RWPE2 (cell line): ENCODE measurements around the gene AFG1L.

Experiments
- ATAC-seq: fragments of 200-7000 bp; cut with Tn5 transposase; 3 replicates; pipeline ENCODE4 v1.9.1; 2021; ENCODE audit warnings: low read depth
- DNase-seq: peaks from one replicate; pipeline ENCODE4 v3.0.0-alpha.2; 2020; ENCODE audit warnings: low spot score
- H3K27ac ChIP-seq: fragments of 450-650 bp; 2 replicates; pipeline ENCODE4 v1.5.1; 2017; ENCODE audit warnings: mild to moderate bottlenecking; ENCODE audit not compliant: poor library complexity, severe bottlenecking
- H3K27me3 ChIP-seq: fragments of 250-450 bp; sonication (Bioruptor Pico); 2 replicates; pipeline ENCODE4 v1.5.1; 2021; ENCODE audit warnings: mild to moderate bottlenecking, moderate library complexity; ENCODE audit not compliant: insufficient read depth, poor library complexity, severe bottlenecking
- H3K36me3 ChIP-seq: fragments of 250-450 bp; sonication (Bioruptor Pico); 2 replicates; pipeline ENCODE4 v1.5.1; 2020; ENCODE audit warnings: low read depth, mild to moderate bottlenecking, moderate library complexity
- H3K4me1 ChIP-seq: fragments of 250-450 bp; sonication (Bioruptor Pico); 2 replicates; pipeline ENCODE4 v1.5.1; 2021; ENCODE audit warnings: mild to moderate bottlenecking, moderate library complexity; ENCODE audit not compliant: insufficient read depth, poor library complexity, severe bottlenecking
- H3K4me3 ChIP-seq: fragments of 250-450 bp; sonication (Bioruptor Pico); 2 replicates; pipeline ENCODE4 v1.5.1; 2021; ENCODE audit warnings: mild to moderate bottlenecking, moderate library complexity; ENCODE audit not compliant: severe bottlenecking
- H3K9me3 ChIP-seq: fragments of 250-450 bp; sonication (Bioruptor Pico); 2 replicates; pipeline ENCODE4 v1.5.1; 2021; ENCODE audit warnings: mild to moderate bottlenecking, moderate library complexity; ENCODE audit not compliant: severe bottlenecking
- TF ChIP-seq, protein P1 (sequence below): fragments of 450-650 bp; IDR thresholded peaks from one replicate; pipeline ENCODE4 v1.5.1; 2017; ENCODE audit warnings: mild to moderate bottlenecking, moderate library complexity; ENCODE audit not compliant: poor library complexity, severe bottlenecking

Gene AFG1L

DNA sequence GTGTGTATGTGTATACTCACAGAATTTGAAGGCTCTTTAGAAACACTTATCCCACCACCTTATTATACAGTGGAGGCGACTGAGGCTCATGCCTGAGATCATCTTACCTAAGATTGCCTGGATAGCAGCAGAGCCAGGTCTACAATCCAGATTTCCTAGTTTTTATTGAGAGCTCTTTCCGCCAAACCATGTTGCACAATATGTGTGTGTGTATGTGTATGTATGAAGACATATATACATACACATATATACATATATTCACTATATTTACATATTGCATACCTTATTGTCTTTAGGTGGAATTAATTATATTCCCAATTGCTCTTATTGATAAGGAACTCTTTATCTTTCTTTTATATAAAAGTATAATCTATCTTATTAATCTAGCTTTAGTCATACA lies 130.6 kb downstream of the AFG1L start:
- Histone ChIP-seq H3K4me1 (no peaks in the 10 kb centered on the region), H3K9me3 (no peaks in the 10 kb centered on the region), H3K27ac (no peak overlapping the region), H3K4me3 (no peak overlapping the region), H3K27me3 (no peaks in the 10 kb centered on the region), H3K36me3 (no peaks in the 10 kb centered on the region)
- ATAC-seq, result no peak
- no peak for DNase-seq
- TF ChIP-seq, protein P1, sequence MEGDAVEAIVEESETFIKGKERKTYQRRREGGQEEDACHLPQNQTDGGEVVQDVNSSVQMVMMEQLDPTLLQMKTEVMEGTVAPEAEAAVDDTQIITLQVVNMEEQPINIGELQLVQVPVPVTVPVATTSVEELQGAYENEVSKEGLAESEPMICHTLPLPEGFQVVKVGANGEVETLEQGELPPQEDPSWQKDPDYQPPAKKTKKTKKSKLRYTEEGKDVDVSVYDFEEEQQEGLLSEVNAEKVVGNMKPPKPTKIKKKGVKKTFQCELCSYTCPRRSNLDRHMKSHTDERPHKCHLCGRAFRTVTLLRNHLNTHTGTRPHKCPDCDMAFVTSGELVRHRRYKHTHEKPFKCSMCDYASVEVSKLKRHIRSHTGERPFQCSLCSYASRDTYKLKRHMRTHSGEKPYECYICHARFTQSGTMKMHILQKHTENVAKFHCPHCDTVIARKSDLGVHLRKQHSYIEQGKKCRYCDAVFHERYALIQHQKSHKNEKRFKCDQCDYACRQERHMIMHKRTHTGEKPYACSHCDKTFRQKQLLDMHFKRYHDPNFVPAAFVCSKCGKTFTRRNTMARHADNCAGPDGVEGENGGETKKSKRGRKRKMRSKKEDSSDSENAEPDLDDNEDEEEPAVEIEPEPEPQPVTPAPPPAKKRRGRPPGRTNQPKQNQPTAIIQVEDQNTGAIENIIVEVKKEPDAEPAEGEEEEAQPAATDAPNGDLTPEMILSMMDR, result no peak

DNA sequence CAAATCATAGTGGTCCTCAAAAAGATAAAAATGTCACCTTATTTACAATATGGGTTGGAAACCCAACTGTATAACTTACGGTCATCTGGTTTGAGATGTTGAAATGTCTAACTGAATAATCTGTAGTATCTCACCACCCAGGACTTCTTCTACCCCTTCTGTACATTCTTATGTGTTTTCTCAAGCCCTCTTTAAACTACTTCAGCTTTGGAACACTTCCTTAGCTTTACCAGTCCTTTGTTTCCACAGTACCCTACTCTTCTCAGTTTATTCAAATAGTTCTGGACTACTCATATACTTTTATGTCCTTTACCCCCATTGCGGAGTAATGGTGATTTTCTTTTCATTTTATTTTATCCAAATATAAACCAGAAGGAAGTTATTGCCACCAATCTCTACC lies 137.3 kb downstream of the AFG1L start:
- H3K36me3 ChIP-seq, result no peaks in the 10 kb centered on the region
- H3K4me3 ChIP-seq, result no peak overlapping the region
- H3K27ac ChIP-seq, result no peak overlapping the region
- ATAC-seq (no peak), DNase-seq (no peak)
- no peaks in the 10 kb centered on the region for H3K27me3 ChIP-seq
- TF ChIP-seq, protein P1, result no peak
- no peaks in the 10 kb centered on the region for H3K9me3 ChIP-seq
- H3K4me1 ChIP-seq, result no peaks in the 10 kb centered on the region

DNA sequence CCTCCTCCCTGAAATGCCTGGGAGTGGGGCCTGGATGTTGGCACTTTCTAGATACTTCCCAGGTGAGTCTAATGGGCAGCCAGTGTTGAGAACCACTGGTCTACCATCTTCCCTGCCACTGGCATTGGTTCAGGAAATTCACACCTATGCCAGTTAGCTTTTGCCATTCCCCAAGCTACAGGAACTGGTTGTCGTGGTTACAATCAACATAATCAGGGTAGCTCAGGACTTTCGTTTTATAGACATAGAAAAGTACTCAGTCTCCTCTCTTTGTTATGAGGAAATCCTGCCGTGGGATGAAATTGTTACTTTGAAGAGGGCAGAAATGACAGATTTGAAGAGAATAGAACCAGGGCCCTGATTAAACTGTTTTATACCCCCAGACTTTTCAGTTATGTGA lies 137.9 kb downstream of the AFG1L start:
- Histone ChIP-seq H3K27ac (no peak overlapping the region), H3K9me3 (no peaks in the 10 kb centered on the region), H3K27me3 (no peaks in the 10 kb centered on the region), H3K4me3 (no peak overlapping the region), H3K36me3 (no peaks in the 10 kb centered on the region), H3K4me1 (no peaks in the 10 kb centered on the region)
- TF ChIP-seq, protein P1, result no peak
- DNase-seq (no peak), ATAC-seq (no peak)

DNA sequence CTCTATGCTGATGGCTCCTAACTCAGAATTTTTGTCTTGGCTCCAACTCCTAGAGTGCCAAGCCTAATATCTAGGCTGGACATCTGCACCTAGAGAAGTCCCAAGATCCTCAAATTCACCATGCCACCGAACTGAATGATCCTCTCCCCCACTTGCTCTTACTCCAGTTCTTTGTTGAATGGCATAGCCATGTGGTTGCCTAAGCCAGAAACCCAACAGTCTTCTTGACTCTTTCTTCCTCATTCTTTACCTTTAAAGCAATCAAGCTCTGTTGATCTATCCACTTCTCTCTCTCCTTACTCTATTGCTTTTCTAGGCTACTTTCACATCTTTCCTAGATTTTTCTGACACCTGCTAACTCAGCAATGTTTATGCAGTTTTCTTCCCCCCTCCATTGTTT lies 139.4 kb downstream of the AFG1L start:
- no peaks in the 10 kb centered on the region for H3K4me1 ChIP-seq
- DNase-seq (no peak), ATAC-seq (no peak)
- H3K36me3 ChIP-seq, result no peaks in the 10 kb centered on the region
- H3K4me3 ChIP-seq, result no peak overlapping the region
- no peaks in the 10 kb centered on the region for H3K9me3 ChIP-seq
- TF ChIP-seq, protein P1, result no peak
- H3K27me3 ChIP-seq, result no peaks in the 10 kb centered on the region
- H3K27ac ChIP-seq, result no peak overlapping the region

DNA sequence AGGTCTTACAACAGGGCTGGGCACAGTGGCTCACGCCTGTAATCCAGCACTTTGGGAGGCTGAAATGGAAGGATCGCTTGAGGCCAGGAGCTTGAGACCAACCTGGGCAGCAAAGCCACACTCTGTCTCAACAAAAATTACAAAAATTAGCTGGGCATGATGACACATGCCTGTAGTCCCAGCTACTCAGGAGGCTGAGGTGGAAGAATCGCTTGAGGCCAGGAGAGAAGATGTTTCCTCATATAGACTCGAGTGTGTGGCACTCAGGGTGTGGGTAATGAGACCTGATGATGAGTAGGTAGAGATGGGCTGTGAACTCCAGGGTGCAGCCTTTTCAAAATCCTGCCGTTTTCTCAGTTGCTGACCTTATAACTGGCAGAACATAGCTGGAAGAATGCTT lies 140.5 kb downstream of the AFG1L start:
- no peak overlapping the region for H3K27ac ChIP-seq
- H3K27me3 ChIP-seq, result no peaks in the 10 kb centered on the region
- H3K9me3 ChIP-seq, result no peaks in the 10 kb centered on the region
- H3K36me3 ChIP-seq, result no peaks in the 10 kb centered on the region
- no peaks in the 10 kb centered on the region for H3K4me1 ChIP-seq
- no peak for DNase-seq
- H3K4me3 ChIP-seq, result no peak overlapping the region
- TF ChIP-seq, protein P1, result no peak
- ATAC-seq, result no peak
